ENCODE results near the gene SPATA3. TPM values are rescaled to one million over a fixed set of nuclear protein-coding genes. Genes with fewer than 3 reads are reported as not detected.
"Not testable (repeated sequence)": the region's sequence is repeated elsewhere in the genome, so short reads cannot be mapped to it uniquely, and the experiment has no call there.

The SPATA3 gene
- total RNA-seq, 2 experiments from 2014 or later: 0.24 to 0.53 TPM

DNA sequence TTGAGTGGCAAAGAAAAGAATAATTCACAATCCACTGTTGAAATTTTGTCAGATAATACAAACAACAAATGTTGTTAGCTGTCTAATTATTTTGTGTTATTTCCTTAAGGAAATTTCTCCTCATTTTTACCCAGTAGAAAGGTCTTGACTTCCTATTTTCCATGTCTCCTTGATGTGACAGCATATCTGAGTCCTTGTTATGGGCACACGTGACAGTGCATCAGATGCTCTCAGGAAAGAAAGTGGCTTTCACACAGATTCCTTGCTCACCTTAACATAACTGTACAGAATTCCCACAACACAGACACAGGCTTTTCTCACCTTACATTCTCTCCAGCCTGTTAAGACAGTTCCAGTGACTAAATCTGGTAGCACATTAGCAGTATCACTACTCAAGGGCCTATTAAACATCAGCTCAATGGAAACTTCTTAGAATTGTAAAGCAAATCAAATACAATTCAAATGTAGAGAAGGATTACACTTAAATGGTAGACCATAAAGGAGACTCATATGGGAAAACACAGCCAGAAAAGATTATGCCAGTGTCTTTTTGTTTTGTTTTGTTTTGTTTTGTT, 40.7 kb upstream of the SPATA3 start:
- ChIA-PET CTCF (interaction anchor here (0.6 to 2.4 kb wide), 6 partner anchors 11 to 43 kb away, joined by 3 to 15 read pairs (median 4); partner anchors contain the start of gene GPR55), POLR2A (interaction anchor here (1.0 kb wide), 1 partner anchor 29 kb away, joined by 3 read pairs; no protein-coding TSS in a partner anchor)
- H3K27me3 Mint-ChIP-seq: peaks cover 45% of the 10 kb centered on the region
- no peak for DNase-seq
- intact Hi-C loops (cut with micrococcal nuclease): no loop called here
- peaks cover 57% of the 10 kb centered on the region for H3K4me1 Mint-ChIP-seq (ENCODE audit: low read depth)
- H3K36me3 Mint-ChIP-seq: peaks cover 2% of the 10 kb centered on the region
- no peaks in the 10 kb centered on the region for H3K9me3 Mint-ChIP-seq
- no peak overlapping the region for H3K4me3 Mint-ChIP-seq
- peak overlapping the region; percentile 30 for H3K27ac Mint-ChIP-seq

DNA sequence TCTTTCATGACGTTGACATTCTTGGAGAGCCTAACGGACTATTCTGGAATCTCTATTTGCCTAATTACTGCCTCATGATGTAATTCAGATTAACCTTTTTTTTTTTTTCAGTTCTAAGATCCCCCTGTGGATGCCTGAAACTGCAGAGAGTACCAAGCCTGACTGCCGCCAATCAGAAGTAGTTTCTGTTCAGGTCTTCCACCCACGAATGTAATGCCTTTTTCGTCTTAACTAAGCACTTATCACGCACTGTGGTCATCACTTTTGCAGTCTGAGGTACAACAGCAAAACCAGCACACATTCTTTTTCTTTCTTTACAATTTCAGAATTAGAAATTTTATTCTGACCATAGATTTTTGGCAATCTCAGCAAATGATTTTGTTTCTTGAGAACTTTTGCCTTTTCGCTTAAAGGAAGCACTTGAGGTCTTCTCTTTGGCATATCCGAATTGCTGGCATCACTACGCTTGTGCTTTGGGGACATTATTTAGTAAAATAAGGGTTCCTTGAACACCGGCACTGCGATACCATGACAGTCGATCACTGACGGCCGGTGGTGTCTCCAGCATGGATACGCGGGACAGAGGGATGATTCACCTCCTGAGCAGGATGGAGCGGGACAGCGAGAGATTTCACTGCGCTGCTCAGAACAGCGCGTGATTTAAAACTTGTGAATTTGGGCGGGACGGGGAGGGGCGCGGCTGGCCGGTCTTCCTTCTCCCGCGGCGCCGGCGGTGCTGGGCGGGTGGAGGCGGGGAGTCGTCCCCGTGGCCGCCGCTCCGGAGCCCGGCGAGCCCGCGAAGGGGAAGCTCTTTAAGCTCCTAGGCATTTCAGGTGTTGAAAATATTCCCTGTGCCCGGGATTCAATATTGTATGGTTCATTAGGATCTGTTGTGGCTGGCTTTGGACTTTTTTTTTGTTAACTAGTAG, 38.8 kb upstream of the SPATA3 start:
- peak; percentile 65 for DNase-seq
- POLR2A ChIA-PET: interaction anchor here (0.5 to 1.8 kb wide), 5 partner anchors 13 to 97 kb away, joined by 3 to 7 read pairs (median 3); no protein-coding TSS in a partner anchor
- Mint-ChIP-seq H3K27me3 (peaks cover 58% of the 10 kb centered on the region), H3K36me3 (peaks cover 2% of the 10 kb centered on the region), H3K4me1 (ENCODE audit: low read depth) (peaks cover 46% of the 10 kb centered on the region), H3K27ac (peak overlapping the region; percentile 82), H3K9me3 (no peaks in the 10 kb centered on the region), H3K4me3 (peak overlapping the region; percentile 77)
- intact Hi-C loops (cut with micrococcal nuclease): loop anchor here (1.0 kb wide), 5 partner anchors 13 to 52 kb away; no protein-coding TSS in a partner anchor
- CTCF ChIA-PET: interaction anchor here (0.7 to 2.4 kb wide), 8 partner anchors 10 to 501 kb away, joined by 3 to 15 read pairs (median 3); no protein-coding TSS in a partner anchor

DNA sequence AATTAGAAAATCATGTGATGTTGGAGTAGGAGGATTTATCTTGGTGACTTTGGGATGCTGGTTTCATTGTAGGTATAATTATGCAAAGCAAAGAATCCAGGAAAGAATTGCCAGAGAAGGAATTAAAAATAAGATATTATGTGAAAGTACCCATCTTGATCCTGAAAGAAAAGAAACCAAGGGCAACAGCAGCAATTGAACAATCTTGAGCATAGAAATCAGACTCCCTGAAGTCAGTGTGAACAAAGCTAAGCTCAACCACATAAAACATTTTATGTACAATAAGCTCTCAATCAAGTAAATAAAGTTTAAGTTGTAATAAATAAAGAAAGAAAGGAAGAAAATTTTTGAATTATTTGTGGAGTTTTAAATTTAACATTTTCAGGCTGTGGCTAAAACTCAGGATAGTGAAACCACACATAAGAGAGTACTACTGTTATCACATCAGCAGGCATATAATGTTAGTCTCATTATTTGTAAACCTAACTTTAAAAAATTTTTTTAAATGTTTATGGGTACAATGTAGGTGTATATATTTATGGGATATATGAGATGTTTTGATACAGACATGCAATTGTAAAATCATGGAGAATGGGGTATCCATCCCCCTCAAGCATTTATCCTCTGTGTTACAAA, 38.0 kb upstream of the SPATA3 start:
- no peak for DNase-seq
- Mint-ChIP-seq H3K9me3 (no peaks in the 10 kb centered on the region), H3K27ac (peak overlapping the region; percentile 76), H3K4me1 (ENCODE audit: low read depth) (peaks cover 48% of the 10 kb centered on the region), H3K27me3 (peaks cover 59% of the 10 kb centered on the region), H3K4me3 (peak overlapping the region; percentile 75), H3K36me3 (no peaks in the 10 kb centered on the region)
- CTCF ChIA-PET: interaction anchor here (0.8 to 1.5 kb wide), 6 partner anchors 10 to 33 kb away, joined by 3 to 4 read pairs (median 3); no protein-coding TSS in a partner anchor
- intact Hi-C loops (cut with micrococcal nuclease): loop anchor here (1.0 kb wide), 6 partner anchors 8 to 53 kb away; no protein-coding TSS in a partner anchor
- POLR2A ChIA-PET: interaction anchor here (0.5 to 1.8 kb wide), 4 partner anchors 12 to 96 kb away, joined by 3 to 7 read pairs (median 3); no protein-coding TSS in a partner anchor

DNA sequence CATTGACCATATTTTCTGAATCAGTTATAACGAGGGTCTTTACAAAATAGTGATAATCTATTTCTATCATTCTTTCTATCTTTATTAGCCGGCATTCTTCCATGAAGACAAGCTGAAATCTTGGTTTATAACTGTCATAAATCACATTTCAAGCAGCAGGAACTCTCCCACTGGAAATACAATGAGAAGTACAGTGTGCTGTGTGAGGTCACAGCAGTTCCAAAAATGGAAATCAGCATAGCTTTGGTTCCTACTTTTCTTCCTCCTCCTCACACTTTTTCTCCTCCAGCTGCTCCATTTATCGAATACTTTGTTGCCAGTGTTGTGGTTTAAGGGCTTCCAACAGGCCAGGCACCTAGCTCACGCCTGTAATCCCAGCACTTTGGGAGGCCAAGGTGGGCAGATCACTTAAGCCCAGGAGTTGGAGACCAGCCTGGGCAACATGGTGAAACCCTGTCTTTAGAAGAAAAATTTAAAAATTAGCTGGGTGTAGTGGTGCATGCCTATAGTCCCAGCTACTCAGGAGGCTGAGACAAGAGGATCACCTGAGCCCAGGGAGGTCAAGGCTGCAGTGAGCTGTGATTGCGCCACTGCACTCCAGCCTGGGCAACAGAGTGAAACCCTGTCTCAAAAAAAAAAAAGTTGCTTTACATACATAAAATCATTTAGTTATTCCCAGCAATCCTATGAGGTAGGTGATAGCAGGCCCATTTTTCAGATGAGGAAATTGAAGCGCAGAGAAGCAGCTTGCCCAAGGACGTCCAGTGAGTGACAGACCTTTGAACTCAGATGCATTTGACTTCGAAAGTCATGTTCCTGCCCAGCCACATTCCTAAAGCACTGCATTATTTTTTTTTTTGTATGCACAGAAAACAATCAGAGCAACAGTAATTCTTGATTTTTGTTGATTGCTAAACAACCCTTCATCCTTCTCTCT, 36.8 kb upstream of the SPATA3 start:
- ChIA-PET POLR2A (no interaction called here), CTCF (interaction anchor here (1.0 to 2.2 kb wide), 4 partner anchors 25 to 135 kb away, joined by 3 to 11 read pairs (median 4); no protein-coding TSS in a partner anchor)
- intact Hi-C loops (cut with micrococcal nuclease): loop anchor here (1.0 kb wide), 1 partner anchor 9 kb away; no protein-coding TSS in a partner anchor
- Mint-ChIP-seq H3K27me3 (peaks cover 60% of the 10 kb centered on the region), H3K36me3 (peaks cover 3% of the 10 kb centered on the region), H3K9me3 (no peaks in the 10 kb centered on the region), H3K4me3 (peak overlapping the region; percentile 6), H3K4me1 (ENCODE audit: low read depth) (peaks cover 42% of the 10 kb centered on the region), H3K27ac (peak overlapping the region; percentile 13)
- no peak for DNase-seq

DNA sequence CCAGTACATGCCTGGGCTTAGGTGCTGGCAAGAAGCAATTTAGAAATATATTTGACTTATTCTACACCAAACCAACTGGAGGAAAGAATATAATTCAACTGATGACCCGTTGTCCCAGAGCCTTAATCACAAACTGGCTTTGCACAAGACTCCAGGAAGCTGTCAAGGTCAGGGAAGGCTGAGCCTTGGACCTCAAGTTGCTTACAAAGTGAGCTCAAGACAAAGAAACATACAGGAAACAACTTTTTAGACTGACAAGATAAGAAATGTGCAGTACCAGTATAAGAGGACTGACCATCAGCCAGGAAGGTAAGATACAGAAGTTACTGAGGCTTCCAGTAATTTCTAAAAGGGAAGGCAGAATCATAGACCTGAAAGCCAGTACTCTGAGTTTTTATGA, 35.9 kb upstream of the SPATA3 start:
- Mint-ChIP-seq H3K36me3 (peaks cover 3% of the 10 kb centered on the region), H3K9me3 (no peaks in the 10 kb centered on the region), H3K27me3 (peaks cover 54% of the 10 kb centered on the region), H3K4me1 (ENCODE audit: low read depth) (peaks cover 35% of the 10 kb centered on the region), H3K4me3 (no peak overlapping the region), H3K27ac (no peak overlapping the region)
- intact Hi-C loops (cut with micrococcal nuclease): no loop called here
- ChIA-PET POLR2A (no interaction called here), CTCF (interaction anchor here (1.4 to 2.2 kb wide), 3 partner anchors 27 to 60 kb away, joined by 3 to 11 read pairs (median 3); no protein-coding TSS in a partner anchor)
- DNase-seq: no peak

DNA sequence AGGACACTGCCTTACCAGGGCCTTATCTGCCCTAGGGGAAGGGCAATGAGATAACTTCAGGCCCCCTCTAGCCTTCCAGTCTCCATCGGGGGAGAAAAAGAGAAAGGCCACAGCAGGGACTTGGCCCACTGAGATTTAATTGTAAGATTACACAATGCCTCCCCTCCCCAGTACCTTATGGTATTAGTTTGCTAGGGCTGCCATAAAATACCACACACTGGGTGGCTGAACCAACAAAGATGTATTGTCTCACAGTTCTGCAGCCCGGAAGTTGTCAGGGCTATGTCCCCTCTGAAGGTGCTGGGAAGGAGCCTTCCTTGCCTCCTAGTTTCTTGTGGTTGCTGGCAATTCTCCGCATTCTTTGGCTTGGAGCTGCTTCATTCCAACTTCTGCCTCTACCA, 34.8 kb upstream of the SPATA3 start:
- Mint-ChIP-seq H3K36me3 (peaks cover 3% of the 10 kb centered on the region), H3K27ac (no peak overlapping the region), H3K9me3 (no peaks in the 10 kb centered on the region), H3K4me3 (no peak overlapping the region), H3K4me1 (ENCODE audit: low read depth) (peaks cover 30% of the 10 kb centered on the region), H3K27me3 (peaks cover 48% of the 10 kb centered on the region)
- no peak for DNase-seq
- intact Hi-C loops (cut with micrococcal nuclease): no loop called here
- CTCF ChIA-PET: interaction anchor here (1.4 to 1.6 kb wide), 2 partner anchors 55 to 61 kb away, joined by 3 read pairs; no protein-coding TSS in a partner anchor
- POLR2A ChIA-PET: no interaction called here

DNA sequence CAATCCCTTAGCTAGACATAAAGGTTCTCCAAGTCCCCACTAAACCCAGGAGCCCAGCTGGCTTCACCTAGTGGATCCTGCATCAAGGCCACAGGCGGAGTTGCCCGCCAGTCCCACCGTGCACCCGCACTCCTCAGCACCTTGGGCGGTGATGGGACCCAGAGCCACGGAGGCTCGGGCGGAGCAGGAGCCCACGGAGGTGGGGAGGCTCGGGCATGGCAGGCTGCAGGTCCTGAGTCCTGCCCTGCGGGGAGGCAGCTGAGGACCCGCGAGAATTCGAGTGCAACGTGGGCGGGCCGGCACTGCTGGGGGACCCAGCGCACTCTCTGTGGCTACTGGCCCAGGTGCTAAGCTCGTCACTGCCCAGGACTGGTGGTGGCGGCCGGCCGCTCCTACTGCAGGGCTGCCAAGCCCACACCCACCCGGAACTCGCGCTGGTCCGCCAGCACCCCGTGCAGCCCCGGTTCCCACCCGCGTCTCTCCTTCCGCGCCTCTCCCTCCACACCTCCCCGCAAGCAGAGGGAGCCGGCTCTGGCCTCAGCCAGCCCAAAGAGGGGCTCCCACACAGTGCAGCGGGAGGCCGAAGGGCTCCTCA, 31.7 kb upstream of the SPATA3 start:
- Mint-ChIP-seq H3K4me1 (ENCODE audit: low read depth) (peaks cover 11% of the 10 kb centered on the region), H3K36me3 (peaks cover 3% of the 10 kb centered on the region), H3K27me3 (peaks cover 34% of the 10 kb centered on the region), H3K4me3 (no peak overlapping the region), H3K27ac (no peak overlapping the region), H3K9me3 (no peaks in the 10 kb centered on the region)
- DNase-seq: no peak
- intact Hi-C loops (cut with micrococcal nuclease): no loop called here
- POLR2A ChIA-PET: no interaction called here
- CTCF ChIA-PET: no interaction called here

DNA sequence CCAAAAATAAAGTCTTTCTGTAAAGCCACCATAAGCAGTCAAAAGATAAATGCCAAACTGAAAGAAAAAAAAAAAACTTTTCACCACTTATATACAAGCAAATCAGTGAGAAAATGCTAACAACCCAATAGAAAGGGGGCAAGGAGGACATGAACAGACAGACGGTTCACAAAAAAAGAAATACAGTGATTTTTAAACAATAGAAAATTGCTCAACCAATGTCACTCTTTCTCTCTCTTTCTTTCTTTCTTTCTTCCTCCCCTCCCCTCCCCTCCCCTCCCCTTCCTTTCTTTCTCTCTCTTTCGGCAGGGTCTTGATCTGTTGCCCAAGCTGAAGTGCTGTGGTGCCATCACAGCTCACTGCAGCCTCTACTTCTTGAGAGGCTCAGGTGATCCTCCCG, 28.8 kb upstream of the SPATA3 start:
- ChIA-PET CTCF (interaction anchor here (1.0 to 2.0 kb wide), 2 partner anchors 20 to 39 kb away, joined by 3 to 15 read pairs; no protein-coding TSS in a partner anchor), POLR2A (interaction anchor here (1.4 kb wide), 1 partner anchor 16 kb away, joined by 3 read pairs; no protein-coding TSS in a partner anchor)
- Mint-ChIP-seq H3K4me3 (no peak overlapping the region), H3K36me3 (peaks cover 3% of the 10 kb centered on the region), H3K9me3 (no peaks in the 10 kb centered on the region), H3K27me3 (peaks cover 12% of the 10 kb centered on the region), H3K4me1 (ENCODE audit: low read depth) (peaks cover 18% of the 10 kb centered on the region), H3K27ac (no peak overlapping the region)
- intact Hi-C loops (cut with micrococcal nuclease): no loop called here
- no peak for DNase-seq

DNA sequence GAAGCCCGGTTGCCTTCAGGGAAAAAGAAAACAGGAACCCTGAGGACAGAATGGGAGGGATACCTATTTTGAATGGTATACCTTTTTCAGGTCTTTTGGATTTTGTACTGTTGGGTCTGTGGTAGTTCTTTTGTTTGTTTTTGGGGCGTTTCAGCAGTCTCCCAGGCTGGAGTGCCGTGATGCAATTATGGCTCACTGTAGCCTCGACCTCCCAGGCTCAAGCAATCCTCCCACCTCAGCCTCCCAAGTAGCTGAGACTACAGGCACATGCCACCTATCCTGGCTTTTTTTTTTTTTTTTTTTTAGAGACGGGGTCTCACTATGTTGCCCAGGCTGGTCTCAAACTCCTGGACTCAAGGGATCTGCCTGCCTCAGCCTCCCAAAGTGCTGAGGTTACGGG, 27.6 kb upstream of the SPATA3 start:
- POLR2A ChIA-PET: interaction anchor here (1.4 kb wide), 1 partner anchor 17 kb away, joined by 3 read pairs; no protein-coding TSS in a partner anchor
- H3K27me3 Mint-ChIP-seq; intact Hi-C loops (cut with micrococcal nuclease); H3K4me3 Mint-ChIP-seq; H3K36me3 Mint-ChIP-seq; DNase-seq; H3K27ac Mint-ChIP-seq; H3K9me3 Mint-ChIP-seq: not testable (repeated sequence)
- H3K4me1 Mint-ChIP-seq (ENCODE audit: low read depth): peaks cover 18% of the 10 kb centered on the region
- CTCF ChIA-PET: interaction anchor here (2.0 kb wide), 1 partner anchor 19 kb away, joined by 15 read pairs; no protein-coding TSS in a partner anchor

DNA sequence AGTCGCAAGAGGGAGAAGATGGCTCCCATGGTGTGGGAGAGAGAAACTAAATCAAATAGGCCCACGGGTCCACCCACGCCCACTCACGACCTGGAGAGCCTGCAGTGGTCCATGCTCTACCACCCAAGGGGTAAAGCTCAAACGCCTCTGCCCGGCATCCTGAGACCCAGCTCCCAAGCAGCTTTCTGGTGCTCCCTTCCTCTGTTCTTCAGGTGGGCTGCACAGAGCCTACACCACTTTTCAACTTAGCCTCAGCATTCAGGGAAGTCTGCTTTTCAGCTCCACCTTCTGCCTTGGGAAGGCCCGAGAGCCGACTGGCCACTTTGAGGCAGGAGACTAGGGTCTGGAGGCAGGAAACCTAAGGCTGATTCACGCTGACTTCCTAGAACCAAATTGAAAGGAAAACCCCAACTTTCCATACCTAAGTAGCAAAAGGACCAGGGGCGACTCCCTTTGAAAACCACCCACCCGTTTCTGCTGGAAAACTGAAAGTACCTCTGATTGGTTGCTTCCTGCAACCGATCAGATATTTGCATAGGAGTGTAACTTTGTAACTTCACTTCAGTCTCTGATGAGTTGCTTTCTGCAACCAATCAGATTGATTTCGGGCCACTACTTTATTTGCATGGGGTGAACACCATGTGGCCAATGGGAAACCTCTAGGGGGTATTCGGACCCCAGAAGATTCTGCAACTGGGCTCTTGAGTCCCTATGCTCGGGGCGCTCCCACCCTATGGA, 26.8 kb upstream of the SPATA3 start:
- intact Hi-C loops (cut with micrococcal nuclease): no loop called here
- no peak overlapping the region for H3K27ac Mint-ChIP-seq
- ChIA-PET CTCF (interaction anchor here (1.4 to 2.0 kb wide), 3 partner anchors 18 to 145 kb away, joined by 4 to 15 read pairs (median 6); no protein-coding TSS in a partner anchor), POLR2A (no interaction called here)
- no peak for DNase-seq
- no peaks in the 10 kb centered on the region for H3K9me3 Mint-ChIP-seq
- no peak overlapping the region for H3K4me3 Mint-ChIP-seq
- peaks cover 4% of the 10 kb centered on the region for H3K27me3 Mint-ChIP-seq
- peaks cover 25% of the 10 kb centered on the region for H3K4me1 Mint-ChIP-seq (ENCODE audit: low read depth)
- no peaks in the 10 kb centered on the region for H3K36me3 Mint-ChIP-seq

Measured in activated CD4-positive, alpha-beta memory T cell treated with anti-CD3 and anti-CD28 coated beads for 36 hours (primary cell).